IMR-90 (cell line): Measurements from ENCODE around the gene YIPF6.

Source experiments
- BHLHE40 ChIP-seq: fragments of 150-350 bp; IDR thresholded peaks from 2 replicates; pipeline ENCODE4 v1.6.1; 2016; ENCODE audit warnings: mild to moderate bottlenecking, low read depth, low read length
- CEBPB ChIP-seq: IDR thresholded peaks from 2 replicates; pipeline ENCODE4 v1.6.1; 2012; ENCODE audit warnings: low read depth, low read length, improper control_type of control experiment
- CHD1 ChIP-seq: IDR thresholded peaks from 2 replicates; pipeline ENCODE4 v1.6.1; 2012; ENCODE audit warnings: low read depth, low read length, improper control_type of control experiment
- CTCF ChIP-seq: conservative IDR thresholded peaks from 2 replicates; pipeline ENCODE4 v1.5.1; 2012; ENCODE audit warnings: mild to moderate bottlenecking, low read depth, low read length, improper control_type of control experiment
- POLR2A ChIP-seq: IDR thresholded peaks from 2 replicates; pipeline ENCODE4 v1.6.1; 2012; ENCODE audit warnings: mild to moderate bottlenecking, low read depth, low read length
- RAD21 ChIP-seq: IDR thresholded peaks from 2 replicates; pipeline ENCODE4 v1.6.1; 2012; ENCODE audit warnings: low read length, improper control_type of control experiment
- RCOR1 ChIP-seq: IDR thresholded peaks from 2 replicates; pipeline ENCODE4 v1.6.1; 2012; ENCODE audit warnings: mild to moderate bottlenecking, low read length, improper control_type of control experiment; ENCODE audit not compliant: insufficient replicate concordance
- RFX5 ChIP-seq: IDR thresholded peaks from 2 replicates; pipeline ENCODE4 v1.8.0; 2012; ENCODE audit warnings: low read depth, mild to moderate bottlenecking, low read length, moderate library complexity

DNA sequence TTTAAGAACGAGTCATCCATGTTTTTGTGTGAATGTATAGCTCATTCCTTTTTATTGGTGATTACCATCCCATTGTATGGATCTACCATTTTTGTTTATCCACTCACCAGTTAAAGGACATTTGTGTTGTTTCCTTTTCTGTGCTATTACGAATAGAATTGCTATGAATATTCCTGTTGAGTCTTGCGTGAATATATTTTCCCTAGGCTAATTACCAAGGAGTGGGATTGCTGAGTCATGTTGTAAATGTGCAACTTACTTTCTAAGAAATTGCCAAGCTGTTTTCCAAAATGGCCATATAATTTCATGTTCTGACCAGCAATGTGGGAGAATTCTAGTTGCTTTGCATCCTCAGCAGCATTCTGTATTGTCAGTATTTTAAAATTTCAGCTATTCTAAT, 51.3 kb downstream of the YIPF6 start:
- TF ChIP-seq RAD21 (no peak), BHLHE40 (no peak), CTCF (no peak), CHD1 (no peak), RFX5 (no peak), RCOR1 (no peak), CEBPB (no peak), POLR2A (no peak)
